DOHH2 (cell line): ENCODE results near the gene CYTH1.

ENCODE experiments used
- CTCF ChIP-seq: fragments of 200-600 bp; sonication (generic); IDR thresholded peaks from one replicate; pipeline ENCODE4 v1.5.1; 2014; ENCODE audit warnings: antibody characterized with exemption, mild to moderate bottlenecking, low read depth, low read length; ENCODE audit not compliant: poor library complexity, severe bottlenecking
- EZH2phosphoT487 ChIP-seq: fragments of 200-600 bp; sonication (generic); IDR thresholded peaks from 2 replicates; pipeline ENCODE4 v1.6.1; 2017; ENCODE audit warnings: borderline replicate concordance, mild to moderate bottlenecking, antibody characterized with exemption, low read length, moderate library complexity, mixed read lengths

GRCh38 chr17:78669975-78670518, 112.0 kb downstream of the CYTH1 start:
- TF ChIP-seq CTCF (no peak), EZH2phosphoT487 (no peak)
